Measurements from ENCODE around the gene KCTD18.
A peak's percentile ranks its signal among the peaks of the same experiment; 100 is the strongest.

Gene KCTD18

GRCh38 chr2:200484934-200485333 lies 24.9 kb downstream of the KCTD18 start:
- no peak for DNase-seq (ENCODE audit: low spot score)

DNA sequence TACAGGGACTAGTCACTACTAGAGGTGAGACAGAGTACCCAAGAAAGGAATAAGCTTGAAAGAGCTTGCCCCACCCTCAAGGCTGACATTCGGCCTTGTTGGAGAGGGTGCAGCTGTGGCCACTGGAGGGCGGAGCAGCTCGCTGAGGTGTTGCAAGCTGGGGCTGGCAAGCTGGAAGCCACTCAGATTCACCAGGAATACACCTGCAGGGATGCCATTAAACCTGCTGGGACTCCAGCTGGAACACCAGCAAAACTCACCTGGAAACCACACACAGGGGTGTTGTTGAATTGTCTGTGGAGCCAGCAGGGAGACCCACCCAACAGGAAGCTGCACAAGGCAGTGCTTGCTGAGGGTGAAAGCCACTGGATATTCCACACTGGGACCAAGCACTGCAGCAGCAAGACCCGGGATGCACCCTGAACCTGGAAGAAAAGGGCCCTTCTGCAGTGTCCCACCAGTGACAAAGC lies 26.1 kb downstream of the KCTD18 start:
- peak; percentile 59 for DNase-seq (ENCODE audit: low spot score)

- no peak for DNase-seq (ENCODE audit: low spot score)
These were observed 27.7 kb downstream of the KCTD18 start for GRCh38 chr2:200482194-200482593.

DNA sequence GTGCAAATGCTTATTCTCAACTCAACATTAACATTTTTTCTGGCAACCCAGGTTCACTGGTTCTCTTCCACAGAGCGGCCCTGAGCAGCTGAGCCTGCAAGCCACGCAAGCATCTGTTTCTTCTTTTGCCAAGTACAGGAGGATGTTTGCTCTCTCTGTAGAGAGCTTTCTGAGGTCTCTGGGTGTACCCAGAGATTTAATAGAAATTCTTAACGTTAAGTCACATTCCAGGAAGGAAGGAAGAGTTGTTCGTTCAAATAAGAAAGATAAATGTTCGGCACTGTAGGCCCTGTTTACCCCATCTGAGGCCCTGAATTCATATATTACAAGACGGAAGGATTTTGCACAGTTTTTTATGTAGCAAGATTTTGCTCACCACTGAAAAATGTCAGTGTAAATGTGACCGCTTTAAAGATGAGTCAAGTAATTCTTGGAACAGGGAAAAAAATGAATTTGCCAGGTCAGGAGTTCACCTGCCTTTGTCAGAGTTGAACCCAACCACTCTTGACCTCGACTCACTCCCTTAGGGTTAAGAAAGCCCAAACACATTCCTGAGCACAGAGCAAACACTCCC lies 30.1 kb downstream of the KCTD18 start:
- DNase-seq (ENCODE audit: low spot score) = no peak

DNA sequence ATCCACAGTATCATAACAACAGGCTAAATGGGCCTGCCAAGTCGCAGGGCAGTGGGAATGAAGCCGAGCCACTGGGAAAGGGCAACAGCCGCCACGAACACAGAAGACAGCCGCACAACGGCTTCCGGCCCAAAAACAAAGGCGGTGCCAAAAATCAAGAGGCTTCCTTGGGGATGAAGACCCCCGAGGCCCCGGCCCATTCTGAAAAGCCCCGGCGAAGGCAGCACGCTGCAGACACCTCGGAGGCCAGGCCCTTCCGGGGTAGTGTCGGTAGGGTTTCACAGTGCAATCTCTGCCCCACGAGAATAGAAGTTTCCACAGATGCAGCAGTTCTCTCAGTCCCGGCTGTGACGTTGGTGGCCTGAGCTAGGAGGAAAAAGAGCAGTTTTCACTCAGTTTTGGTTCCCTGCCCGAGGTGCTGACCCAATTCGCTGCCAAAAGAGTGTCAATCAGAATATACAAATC lies 32.2 kb downstream of the KCTD18 start:
- DNase-seq (ENCODE audit: low spot score) = no peak

GRCh38 chr2:200476836-200477235 lies 33.0 kb downstream of the KCTD18 start:
- DNase-seq (ENCODE audit: low spot score) = no peak

DNA sequence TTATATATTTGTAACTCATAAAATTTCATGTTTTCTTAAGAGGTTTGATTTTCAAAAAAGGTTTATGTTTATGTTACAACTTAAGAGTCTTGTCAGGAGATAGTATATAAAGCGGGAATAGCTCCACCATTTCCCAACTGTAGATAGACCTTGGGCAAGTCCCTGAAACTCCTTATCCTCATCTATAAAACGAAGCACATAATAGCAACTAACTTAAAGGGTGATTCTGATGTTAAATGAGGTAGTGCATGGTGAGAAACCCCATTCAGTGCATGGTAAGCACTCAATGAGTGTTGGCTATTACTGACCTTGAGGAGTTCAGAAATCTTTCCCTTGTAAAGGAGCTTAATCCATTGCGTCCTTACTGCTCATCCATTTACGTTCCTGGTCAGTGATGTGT lies 34.1 kb downstream of the KCTD18 start:
- no peak for DNase-seq (ENCODE audit: low spot score)

- DNase-seq (ENCODE audit: low spot score) = no peak
These were observed 36.9 kb downstream of the KCTD18 start for GRCh38 chr2:200472853-200473464.

DNA sequence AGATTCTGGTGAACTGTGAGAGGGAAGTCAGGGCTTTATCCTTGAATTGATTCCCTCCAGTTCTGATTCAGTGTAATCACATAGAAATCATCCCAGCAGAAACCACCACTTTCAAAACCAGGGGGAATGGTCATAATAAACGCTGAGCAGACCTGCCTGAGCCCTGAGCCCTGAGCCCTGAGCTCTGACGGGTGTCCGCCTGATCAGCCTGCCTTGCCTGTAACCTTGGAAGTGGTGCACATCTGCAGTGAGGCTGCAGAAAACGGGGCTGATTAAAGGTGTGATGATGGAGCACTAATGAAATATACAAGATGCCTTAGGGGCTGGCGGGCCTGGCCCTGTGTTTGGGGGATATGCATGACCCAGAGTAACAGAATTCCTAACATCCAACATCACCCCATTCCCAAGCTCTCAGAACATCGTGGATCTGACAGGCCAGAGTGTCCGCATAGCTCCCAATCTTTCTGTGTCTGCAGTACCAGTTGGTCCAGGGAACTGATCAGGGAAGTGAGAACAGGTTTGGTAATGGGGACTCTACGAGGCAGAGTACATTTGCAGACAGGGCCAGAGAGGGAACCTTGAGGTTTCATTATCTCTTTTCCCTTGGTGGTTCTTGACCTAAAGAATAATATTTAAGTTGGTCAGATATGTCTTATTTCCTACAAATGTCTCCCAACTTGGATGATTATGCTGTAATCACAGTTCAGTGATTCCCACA lies 37.8 kb downstream of the KCTD18 start:
- DNase-seq (ENCODE audit: low spot score) = no peak

- peak; percentile 47 for DNase-seq (ENCODE audit: low spot score)
These were observed 38.5 kb downstream of the KCTD18 start for GRCh38 chr2:200471324-200471848.

DNA sequence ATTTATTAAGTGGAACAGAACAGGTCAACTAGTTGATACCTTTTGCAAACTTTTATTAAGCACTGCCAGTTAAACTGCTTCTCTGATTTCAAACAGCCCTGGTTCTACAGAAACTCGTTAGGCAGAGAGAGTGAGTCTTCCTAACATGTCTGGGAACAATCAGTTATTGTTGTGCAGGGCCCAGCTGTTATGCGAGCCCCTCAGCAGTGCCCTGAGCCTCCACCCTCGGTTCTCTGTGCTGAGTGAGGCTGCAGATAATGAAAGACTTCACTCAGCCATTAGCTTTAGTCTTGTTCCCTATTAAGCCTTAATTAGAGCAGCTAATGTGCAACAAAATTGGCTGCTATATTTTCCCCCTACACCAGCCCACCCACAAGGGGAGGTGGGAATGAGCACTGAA lies 39.6 kb downstream of the KCTD18 start:
- no peak for DNase-seq (ENCODE audit: low spot score)

DNA sequence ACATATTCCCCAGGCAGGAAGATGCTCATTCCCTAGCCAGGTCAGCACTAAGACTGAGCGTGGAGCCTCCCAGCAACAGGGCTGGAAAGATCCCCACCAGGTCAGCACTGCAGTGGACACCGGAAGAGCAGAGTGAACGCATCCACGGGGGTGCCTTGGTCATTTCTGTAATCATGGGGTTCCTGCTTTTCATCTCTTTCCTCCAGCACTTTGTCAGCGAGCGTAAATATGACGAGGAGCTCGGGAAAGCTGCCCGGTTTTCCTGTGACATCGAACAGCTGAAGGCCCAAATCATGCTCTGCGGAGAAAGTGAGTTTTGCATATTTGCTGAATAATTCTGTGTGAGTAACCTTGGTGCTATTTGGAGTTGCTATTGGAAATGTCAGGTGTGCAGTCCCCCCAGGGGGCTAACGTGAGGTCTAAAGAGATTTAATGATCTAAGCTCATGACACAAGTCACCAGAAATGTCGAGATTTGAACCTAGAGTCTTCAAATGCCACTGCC lies 40.1 kb downstream of the KCTD18 start:
- no peak for DNase-seq (ENCODE audit: low spot score)

- no peak for DNase-seq (ENCODE audit: low spot score)
These were observed 41.8 kb downstream of the KCTD18 start for GRCh38 chr2:200467806-200468681.

- no peak for DNase-seq (ENCODE audit: low spot score)
These were observed 43.1 kb downstream of the KCTD18 start for GRCh38 chr2:200466425-200467418.

DNA sequence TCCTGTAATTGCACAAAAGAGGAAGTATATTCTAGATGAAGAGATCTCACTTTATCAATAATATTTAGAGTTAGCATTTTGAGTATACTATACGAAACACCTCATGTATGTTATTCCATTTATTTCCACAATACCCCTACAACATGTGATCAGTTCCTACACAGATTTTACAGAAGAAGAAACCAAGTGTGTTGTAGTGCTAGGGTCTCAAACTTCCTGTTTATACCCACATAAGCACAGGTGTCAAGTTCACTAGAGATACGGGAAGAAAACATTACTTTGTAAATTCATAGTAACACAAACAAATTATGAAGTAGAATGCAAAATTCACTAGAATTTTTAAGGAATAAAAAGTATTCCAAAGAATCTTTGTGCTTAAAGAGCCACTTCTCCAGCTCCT lies 46.4 kb downstream of the KCTD18 start:
- DNase-seq (ENCODE audit: low spot score) = no peak

DNA sequence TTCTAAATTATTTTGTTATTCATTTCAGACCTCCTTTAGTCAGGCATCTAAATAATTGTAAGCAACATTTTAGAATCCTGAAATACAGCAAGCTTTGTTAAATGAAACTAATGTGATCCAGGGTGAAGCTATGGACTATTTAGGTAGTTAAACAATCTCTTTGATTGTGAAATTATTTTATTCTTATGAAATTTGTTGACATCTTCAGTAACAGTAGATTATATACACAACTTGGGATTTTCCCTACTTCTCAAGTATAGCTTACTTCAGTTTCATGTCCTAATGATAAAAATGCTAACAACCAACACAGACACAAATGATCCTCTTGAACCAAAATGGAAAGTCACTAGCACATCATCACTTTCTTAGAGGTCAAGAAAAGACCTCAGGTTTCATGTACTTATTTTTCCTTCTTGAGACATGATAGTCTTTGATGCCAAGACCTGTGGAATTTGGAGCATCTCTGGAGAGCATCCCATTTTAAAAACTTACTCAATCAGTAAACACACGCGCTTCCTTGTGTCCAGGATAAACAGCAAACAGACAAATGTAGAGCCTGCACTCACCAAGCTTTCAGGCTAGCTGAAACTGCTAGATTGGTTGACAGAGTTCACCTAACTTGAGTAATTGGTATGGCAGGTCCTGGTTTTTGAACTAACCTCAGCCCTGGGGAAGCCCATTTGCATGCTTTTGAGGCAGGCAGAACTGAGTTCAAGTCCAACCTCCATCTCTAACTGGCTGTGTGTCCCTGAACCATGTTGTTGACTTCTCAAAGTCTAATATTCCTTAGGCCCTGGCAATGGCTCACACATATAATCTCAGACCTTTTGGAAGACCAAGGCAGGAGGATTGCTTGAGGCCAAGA lies 47.8 kb downstream of the KCTD18 start:
- DNase-seq (ENCODE audit: low spot score) = no peak

GRCh38 chr2:200459101-200459500 lies 50.8 kb downstream of the KCTD18 start:
- DNase-seq (ENCODE audit: low spot score) = no peak

DNA sequence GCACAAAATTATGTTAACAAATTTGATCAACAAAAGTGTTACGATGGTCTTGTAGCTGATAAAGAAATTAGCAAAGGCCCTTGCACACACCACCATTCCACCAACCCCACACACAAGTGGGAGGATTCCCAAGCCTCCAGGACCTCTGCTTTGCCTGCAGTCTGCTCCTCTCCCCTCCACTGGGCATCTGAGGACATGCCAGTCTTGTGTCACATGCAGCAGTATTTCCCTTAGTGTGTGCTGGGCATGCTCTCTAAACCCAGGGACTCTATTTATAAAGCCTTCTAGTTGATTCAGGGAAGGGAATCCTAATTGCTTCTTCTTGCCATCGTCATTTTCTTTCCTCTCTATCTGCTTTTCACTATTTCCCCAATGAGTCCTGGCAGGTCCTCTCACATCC lies 53.3 kb downstream of the KCTD18 start:
- DNase-seq (ENCODE audit: low spot score) = no peak

GRCh38 chr2:200455958-200456421 lies 53.9 kb downstream of the KCTD18 start:
- DNase-seq (ENCODE audit: low spot score) = no peak
